SK-N-MC (cell line): ENCODE results near the gene ADISSP.

Experiments used
- DNase-seq: peaks from one replicate; pipeline ENCODE4 v3.0.0-alpha.2; 2011; ENCODE audit warnings: low read depth, low spot score
- H3K27ac ChIP-seq: fragments of 200-600 bp; sonication (generic); 2 replicates; pipeline ENCODE4 v1.5.1; 2016; ENCODE audit warnings: mixed run types
- H3K36me3 ChIP-seq: fragments of 200-600 bp; sonication (generic); 2 replicates; pipeline ENCODE4 v1.6.1; 2017; ENCODE audit warnings: antibody characterized with exemption, low read length, mixed read lengths; ENCODE audit not compliant: insufficient read depth
- H3K4me3 ChIP-seq: fragments of 200-600 bp; sonication (generic); 2 replicates; pipeline ENCODE4 v1.5.1; 2016
- H3K9ac ChIP-seq: fragments of 200-600 bp; sonication (generic); 2 replicates; pipeline ENCODE4 v1.8.0; 2017; ENCODE audit warnings: mixed run types, mixed read lengths; ENCODE audit not compliant: insufficient read length
- H3K9me3 ChIP-seq: fragments of 200-600 bp; sonication (generic); 2 replicates; pipeline ENCODE4 v1.6.1; 2017; ENCODE audit warnings: low read depth, mild to moderate bottlenecking, antibody characterized with exemption, low read length, moderate library complexity, mixed read lengths
- EZH2 ChIP-seq: fragments of 200-600 bp; sonication (generic); IDR thresholded peaks from one replicate; pipeline ENCODE4 v1.6.1; 2017; ENCODE audit warnings: antibody characterized with exemption
- FOXP2 ChIP-seq: optimal IDR thresholded peaks from 2 replicates; pipeline ENCODE3; 2011; ENCODE audit warnings: mild to moderate bottlenecking, moderate library complexity; ENCODE audit not compliant: insufficient read depth; ENCODE audit errors: extremely low read length, control extremely low read depth
- POLR2AphosphoS5 ChIP-seq: IDR thresholded peaks from 2 replicates; pipeline ENCODE4 v1.6.1; 2012; ENCODE audit warnings: mild to moderate bottlenecking, low read depth, low read length, borderline replicate concordance

ADISSP gene

DNA sequence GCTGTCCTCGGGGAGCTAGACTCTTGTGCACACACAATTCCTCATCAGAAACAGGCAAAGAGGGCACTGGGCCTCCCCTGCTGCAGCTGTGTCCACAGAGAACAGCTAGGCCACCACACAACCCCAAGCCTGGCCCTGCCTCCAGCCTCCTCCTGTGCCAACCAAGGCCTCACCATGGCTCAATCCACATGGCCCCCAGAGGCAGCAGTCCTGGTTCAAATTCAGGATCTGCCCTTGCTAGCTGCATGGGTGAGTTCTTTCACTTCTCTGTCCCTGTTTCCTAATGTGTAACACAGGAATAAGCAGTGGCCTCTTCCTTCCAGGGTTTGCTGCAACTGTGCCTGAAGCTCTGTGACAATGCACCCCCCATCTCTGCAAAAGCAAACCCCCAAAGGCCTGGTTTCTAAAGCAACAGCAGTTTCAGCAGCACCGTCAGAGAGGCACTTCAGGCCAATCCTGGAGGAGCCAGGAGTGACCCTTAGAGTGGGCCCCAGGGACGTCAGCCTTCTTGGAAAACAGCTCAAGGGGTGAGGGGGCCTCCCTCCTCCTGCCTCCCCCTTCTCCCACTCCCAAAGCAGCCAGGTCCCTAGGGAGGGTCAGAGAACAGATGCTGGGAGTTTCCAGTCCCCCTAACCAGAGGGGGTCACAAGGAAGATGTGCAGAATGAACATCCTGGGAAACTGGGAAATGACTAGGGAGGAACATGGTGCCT lies 2.2 kb downstream of the ADISSP start:
- H3K27ac ChIP-seq = no peak overlapping the region
- no peak for DNase-seq
- H3K4me3 ChIP-seq = peak overlapping the region; percentile 97; the same call in 1 of the 2 replicates
- H3K36me3 ChIP-seq = peaks cover 5% of the 10 kb centered on the region; the same call in 1 of the 2 replicates
- peak overlapping the region; percentile 86 for H3K9ac ChIP-seq
- no peaks in the 10 kb centered on the region for H3K9me3 ChIP-seq
- TF ChIP-seq POLR2AphosphoS5 (no peak), FOXP2 (no peak), EZH2 (no peak)

DNA sequence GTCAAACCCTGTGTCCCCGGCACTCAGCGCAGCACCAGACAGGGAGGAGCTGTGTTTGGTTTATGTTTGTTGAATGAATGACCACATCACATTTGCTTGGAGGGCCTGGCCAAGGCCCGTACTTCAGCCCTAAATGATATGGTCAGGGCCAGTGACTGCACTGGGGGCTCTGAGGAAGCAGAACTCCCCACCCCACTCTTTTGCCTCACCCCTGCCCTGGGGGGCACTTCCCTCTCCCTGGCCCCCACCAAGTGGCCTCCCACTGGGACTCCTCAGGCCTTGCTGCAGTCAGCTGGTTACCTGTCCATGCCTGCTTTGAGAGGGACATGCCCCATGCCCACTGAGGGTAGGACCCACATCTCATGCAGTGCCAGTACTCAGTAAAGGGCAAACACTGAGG lies 2.9 kb downstream of the ADISSP start:
- Histone ChIP-seq H3K4me3 (no peak overlapping the region), H3K27ac (no peak overlapping the region), H3K9me3 (no peaks in the 10 kb centered on the region), H3K36me3 (peaks cover 5% of the 10 kb centered on the region; the same call in 1 of the 2 replicates), H3K9ac (no peak overlapping the region)
- DNase-seq = no peak
- TF ChIP-seq EZH2 = no peak
- TF ChIP-seq FOXP2 = no peak
- TF ChIP-seq POLR2AphosphoS5 = no peak

DNA sequence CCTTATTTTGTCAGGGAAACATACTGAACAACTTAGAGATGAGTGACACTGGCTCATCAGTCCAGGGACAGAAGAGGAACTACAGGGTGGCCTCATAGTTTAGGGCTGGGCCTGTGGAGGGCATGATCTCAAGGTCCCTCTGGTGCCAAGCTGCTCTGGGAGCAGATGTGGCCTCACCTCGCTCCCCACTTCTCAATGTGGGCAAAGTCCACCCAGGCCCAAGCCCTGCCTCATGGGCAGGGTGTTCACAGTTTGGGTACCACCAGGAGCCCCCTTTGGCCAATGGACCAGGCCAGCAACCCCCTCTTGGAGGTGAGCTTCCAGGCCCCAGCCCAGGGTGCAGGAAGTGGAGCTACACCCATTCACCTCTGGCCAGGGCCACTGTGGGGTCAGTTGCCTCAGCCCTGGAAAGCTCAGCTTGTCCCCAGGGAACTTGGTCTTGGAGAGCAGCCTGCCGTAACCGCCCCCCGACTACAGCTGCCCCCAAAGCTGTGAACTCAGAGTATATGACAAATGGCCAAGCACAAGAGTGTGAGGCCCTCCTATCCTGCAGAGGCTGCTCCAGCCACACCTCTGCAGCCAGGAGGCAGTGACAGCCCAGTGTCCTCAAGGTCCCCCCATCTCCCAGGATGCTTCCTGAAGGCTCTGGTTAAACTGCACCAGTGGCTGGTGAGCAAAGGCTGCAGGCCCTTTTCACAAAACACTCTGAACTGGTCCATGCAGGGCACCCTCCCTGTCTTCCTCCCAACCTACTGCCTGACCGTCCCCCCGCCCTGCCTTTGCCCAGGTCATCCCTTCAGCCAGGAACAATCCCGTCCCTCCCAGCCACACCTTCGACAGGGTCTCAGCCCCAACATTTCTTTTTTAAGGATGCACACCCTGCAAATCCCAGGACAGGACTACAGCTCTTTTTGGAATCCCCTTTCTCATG lies 3.6 kb downstream of the ADISSP start:
- TF ChIP-seq EZH2 (no peak), FOXP2 (no peak), POLR2AphosphoS5 (no peak)
- Histone ChIP-seq H3K9me3 (no peaks in the 10 kb centered on the region), H3K9ac (no peak overlapping the region), H3K36me3 (peaks cover 6% of the 10 kb centered on the region; the same call in 1 of the 2 replicates), H3K4me3 (no peak overlapping the region), H3K27ac (no peak overlapping the region)
- no peak for DNase-seq

DNA sequence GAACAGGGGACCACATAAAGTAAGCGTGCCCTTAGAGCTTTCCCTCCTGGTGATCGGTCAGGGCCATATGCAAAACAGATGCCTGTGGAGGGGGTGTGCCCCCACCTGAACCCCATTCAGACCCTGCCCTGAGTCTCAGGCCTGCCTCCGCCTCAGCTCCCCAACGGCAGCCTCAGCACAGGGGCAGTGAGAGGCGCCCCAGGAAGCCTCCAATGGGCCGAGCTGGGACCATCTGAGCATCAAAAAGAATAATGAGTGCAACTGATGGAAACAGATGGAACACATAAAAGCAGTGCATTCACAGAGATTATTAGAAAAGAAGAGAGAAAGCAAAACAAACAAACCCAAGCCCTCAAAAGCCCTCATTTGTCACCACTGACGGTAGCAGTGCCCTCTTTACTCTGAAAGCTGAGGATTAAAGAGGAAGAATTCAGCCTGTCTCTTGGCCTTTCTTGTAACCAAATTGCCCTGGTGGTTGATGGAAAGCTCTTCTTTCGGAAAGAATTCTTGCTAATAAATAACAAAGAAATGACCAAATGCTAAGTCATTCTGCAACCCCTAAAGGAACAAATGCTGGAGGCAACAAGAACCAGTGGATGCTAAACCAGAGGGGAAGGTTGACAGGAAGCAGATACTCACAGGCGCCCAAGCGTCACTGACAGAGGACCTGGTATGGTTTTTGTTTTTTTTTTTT lies 6.8 kb downstream of the ADISSP start:
- Histone ChIP-seq H3K4me3 (no peak overlapping the region), H3K9me3 (no peaks in the 10 kb centered on the region), H3K27ac (0 out of 2 replicates have a peak overlapping the region, but pooled peaks have one; percentile 54), H3K36me3 (peaks cover 33% of the 10 kb centered on the region), H3K9ac (no peak overlapping the region)
- DNase-seq = no peak
- no peak for TF ChIP-seq FOXP2
- no peak for TF ChIP-seq POLR2AphosphoS5
- TF ChIP-seq EZH2 = no peak

DNA sequence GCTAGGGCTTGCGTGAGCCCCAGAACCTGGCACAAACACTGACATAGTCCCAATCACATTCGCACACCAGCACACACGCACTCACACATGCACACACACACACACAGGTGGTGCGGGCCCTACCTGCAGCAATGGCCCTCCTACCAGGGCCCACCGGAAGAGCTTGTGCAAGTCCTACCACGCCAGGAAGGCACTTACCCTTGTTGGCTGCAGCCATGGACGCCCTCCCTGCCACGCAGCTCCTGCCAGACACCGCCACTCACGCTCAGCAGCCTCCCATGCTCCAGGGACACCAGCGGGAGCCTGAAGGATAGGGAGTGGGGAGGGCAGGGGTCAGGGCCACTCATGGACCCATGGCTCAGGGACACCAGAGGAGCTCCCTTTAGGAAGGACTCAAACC lies 7.7 kb downstream of the ADISSP start:
- H3K9me3 ChIP-seq = no peaks in the 10 kb centered on the region
- no peak overlapping the region for H3K4me3 ChIP-seq
- no peak overlapping the region for H3K9ac ChIP-seq
- no peak for TF ChIP-seq FOXP2
- no peak for TF ChIP-seq EZH2
- no peak for TF ChIP-seq POLR2AphosphoS5
- H3K27ac ChIP-seq = no peak overlapping the region
- no peak for DNase-seq
- peaks cover 40% of the 10 kb centered on the region for H3K36me3 ChIP-seq

DNA sequence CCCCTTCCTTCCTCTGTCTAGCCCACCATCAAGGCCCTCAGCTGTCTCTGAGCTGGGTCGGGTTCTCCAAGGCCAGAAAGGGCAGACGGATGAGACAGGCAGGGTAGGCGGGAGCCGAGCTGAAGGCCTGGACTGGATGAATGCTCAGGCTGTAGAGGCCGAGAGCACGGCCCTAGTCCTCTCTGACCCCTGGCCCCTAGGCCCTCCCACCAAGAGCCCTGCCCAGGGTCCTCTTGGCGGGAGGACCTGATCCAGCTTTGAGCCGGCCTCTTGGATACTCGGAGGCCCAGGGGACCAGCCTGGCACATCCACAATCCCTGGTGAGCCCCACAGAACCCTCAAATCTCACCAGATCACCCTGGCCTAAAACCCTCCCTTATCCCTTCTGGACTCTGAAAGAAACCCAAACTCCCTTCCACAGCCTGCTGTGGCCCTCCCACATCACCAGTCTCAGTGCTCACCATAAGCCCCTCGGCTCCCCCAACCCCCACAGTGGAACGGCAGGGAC lies 8.2 kb downstream of the ADISSP start:
- Histone ChIP-seq H3K9ac (no peak overlapping the region), H3K4me3 (no peak overlapping the region), H3K27ac (no peak overlapping the region), H3K9me3 (no peaks in the 10 kb centered on the region), H3K36me3 (peaks cover 45% of the 10 kb centered on the region)
- TF ChIP-seq POLR2AphosphoS5 (no peak), FOXP2 (no peak), EZH2 (no peak)
- no peak for DNase-seq

DNA sequence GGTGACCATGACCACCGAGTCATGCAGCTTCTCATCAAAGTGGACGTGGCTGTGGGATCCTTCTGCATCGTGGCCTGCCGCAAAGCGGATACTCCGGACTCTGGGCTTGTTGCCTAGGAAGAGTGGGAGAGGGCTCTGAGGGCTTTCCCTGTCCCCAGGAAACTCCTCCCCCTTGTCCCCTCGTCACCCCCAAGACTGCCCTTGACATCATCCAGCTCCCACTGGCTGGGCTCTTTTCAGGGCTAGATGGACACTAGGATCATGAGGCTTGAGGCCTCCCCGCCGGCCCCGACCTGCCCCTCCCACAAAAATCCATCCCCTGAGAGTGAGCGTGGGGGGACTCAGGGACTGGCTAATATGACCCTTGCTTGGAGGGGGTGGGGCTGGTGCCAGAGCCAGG lies 9.0 kb downstream of the ADISSP start:
- DNase-seq = no peak
- H3K9me3 ChIP-seq = no peaks in the 10 kb centered on the region
- H3K36me3 ChIP-seq = peaks cover 46% of the 10 kb centered on the region
- no peak for TF ChIP-seq FOXP2
- no peak for TF ChIP-seq POLR2AphosphoS5
- TF ChIP-seq EZH2 = no peak
- H3K27ac ChIP-seq = no peak overlapping the region
- no peak overlapping the region for H3K4me3 ChIP-seq
- no peak overlapping the region for H3K9ac ChIP-seq

DNA sequence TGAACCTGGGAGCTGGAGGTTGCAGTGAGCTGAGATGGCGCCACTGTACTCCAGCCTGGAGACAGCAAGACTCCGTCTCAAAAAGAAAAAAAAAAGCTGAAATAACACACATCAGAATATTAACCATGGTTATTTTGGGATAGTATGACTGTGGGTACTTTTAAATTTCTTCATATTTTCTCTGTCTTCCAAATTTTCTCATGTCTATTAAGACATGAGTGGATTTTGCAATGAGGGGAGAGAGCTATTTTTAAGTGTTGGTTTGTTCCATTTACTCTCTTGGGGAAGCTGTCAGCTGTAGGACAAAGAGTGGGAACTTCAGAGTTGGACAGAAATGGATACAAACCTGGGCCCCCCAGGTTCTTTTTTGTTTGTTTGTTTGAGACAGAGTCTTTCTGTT lies 10.3 kb downstream of the ADISSP start:
- DNase-seq = no peak
- H3K4me3 ChIP-seq = no peak overlapping the region
- peaks cover 46% of the 10 kb centered on the region for H3K36me3 ChIP-seq
- no peak overlapping the region for H3K27ac ChIP-seq
- H3K9ac ChIP-seq = no peak overlapping the region
- no peaks in the 10 kb centered on the region for H3K9me3 ChIP-seq
- TF ChIP-seq EZH2 = no peak
